IMR-90 (cell line): ENCODE results near the gene MTA2. TPM values are rescaled to one million over a fixed set of nuclear protein-coding genes. Genes with fewer than 3 reads are reported as not detected.
A peak's percentile ranks its signal among the peaks of the same experiment; 100 is the strongest.

Source experiments
- ATAC-seq: fragments of 200-7000 bp; cut with Tn5 transposase; 2 replicates; pipeline ENCODE4 v1.9.1; 2020; ENCODE audit warnings: low read depth, mild to moderate bottlenecking, moderate library complexity
- BruUV-seq: library from RNA; stranded (reverse); fragments of 400-500 nt; replicated peaks from 2 replicates; lab custom pipeline; 2021; lab: Mats Ljungman, UMichigan
- CTCF ChIA-PET: fragments of 300-600 bp; formaldehyde crosslinking; extraction: SDS; loops from one replicate; lab custom pipeline; 2021; ENCODE audit warnings: antibody characterized with exemption; lab: Yijun Ruan, JAX
- POLR2A ChIA-PET: fragments of 300-600 bp; sonication (Branson Sonifier 250); formaldehyde crosslinking; loops from one replicate; lab custom pipeline; 2022; ENCODE audit warnings: antibody characterized with exemption; ENCODE audit not compliant: unreplicated experiment; lab: Charles Lee
- DNase-seq: peaks from one replicate; pipeline ENCODE4 v3.0.0; 2013
- H2AFZ ChIP-seq: replicated peaks from 2 replicates; pipeline ENCODE3; 2013; ENCODE audit warnings: low read length, mild to moderate bottlenecking; ENCODE audit not compliant: poor library complexity
- H2AK5ac ChIP-seq: 2 replicates; pipeline ENCODE4 v1.6.1; 2013; ENCODE audit warnings: low read depth, low read length, inconsistent platforms
- H2AK9ac ChIP-seq: replicated peaks from 2 replicates; pipeline ENCODE3; 2013; ENCODE audit warnings: mild to moderate bottlenecking, low read depth, low read length, moderate library complexity; ENCODE audit not compliant: poor library complexity
- H2BK120ac ChIP-seq: 2 replicates; pipeline ENCODE4 v1.6.1; 2013; ENCODE audit warnings: low read depth, low read length, inconsistent platforms
- H2BK15ac ChIP-seq: 3 replicates; pipeline ENCODE4 v1.6.1; 2013; ENCODE audit warnings: low read depth, low read length, inconsistent platforms
- H2BK20ac ChIP-seq: 2 replicates; pipeline ENCODE4 v1.6.1; 2013; ENCODE audit warnings: low read depth, mild to moderate bottlenecking, inconsistent platforms, low read length, moderate library complexity
- H2BK5ac ChIP-seq: 2 replicates; pipeline ENCODE4 v1.6.1; 2013; ENCODE audit warnings: mild to moderate bottlenecking, low read depth, low read length, inconsistent platforms; ENCODE audit not compliant: poor library complexity, severe bottlenecking
- H3K14ac ChIP-seq: replicated peaks from 2 replicates; pipeline ENCODE4 v1.6.1; 2013; ENCODE audit warnings: low read depth, low read length, inconsistent platforms
- H3K18ac ChIP-seq: 2 replicates; pipeline ENCODE4 v1.6.1; 2013; ENCODE audit warnings: low read depth, low read length, control low read depth
- H3K23ac ChIP-seq: 2 replicates; pipeline ENCODE4 v1.6.1; 2013; ENCODE audit warnings: low read depth, low read length, inconsistent platforms
- H3K27ac ChIP-seq: 2 replicates; pipeline ENCODE4 v1.5.1; 2013; ENCODE audit warnings: mild to moderate bottlenecking, control low read depth, low read length; ENCODE audit not compliant: insufficient read depth
- H3K27me3 ChIP-seq: 2 replicates; pipeline ENCODE4 v1.6.1; 2013; ENCODE audit warnings: low read length; ENCODE audit not compliant: control insufficient read depth, insufficient read depth
- H3K36me3 ChIP-seq: 2 replicates; pipeline ENCODE4 v1.6.1; 2013; ENCODE audit warnings: low read length, mixed read lengths; ENCODE audit not compliant: control insufficient read depth, insufficient read depth
- H3K4ac ChIP-seq: 2 replicates; pipeline ENCODE4 v1.6.1; 2013; ENCODE audit warnings: low read depth, low read length, inconsistent platforms
- H3K4me1 ChIP-seq: 2 replicates; pipeline ENCODE4 v1.6.1; 2013; ENCODE audit warnings: low read length, mixed read lengths; ENCODE audit not compliant: control insufficient read depth, insufficient read depth
- H3K4me2 ChIP-seq: 2 replicates; pipeline ENCODE4 v1.6.1; 2013; ENCODE audit warnings: low read depth, mild to moderate bottlenecking, control low read depth, low read length, moderate library complexity
- H3K4me3 ChIP-seq: 2 replicates; pipeline ENCODE4 v1.5.1; 2013; ENCODE audit warnings: low read depth, mild to moderate bottlenecking, control low read depth, low read length, moderate library complexity; ENCODE audit not compliant: insufficient read depth
- H3K56ac ChIP-seq: 2 replicates; pipeline ENCODE4 v1.6.1; 2013; ENCODE audit warnings: low read length, inconsistent platforms; ENCODE audit not compliant: insufficient read depth; ENCODE audit errors: extremely low read depth
- H3K79me1 ChIP-seq, 2 experiments: 2 replicates each; pipeline ENCODE4 v1.6.1; 2013; ENCODE audit warnings: low read length in 2 of 2, inconsistent platforms in 1 of 2, low read depth in 1 of 2
- H3K9ac ChIP-seq: 2 replicates; pipeline ENCODE4 v1.6.1; 2013; ENCODE audit warnings: low read depth, low read length, control low read depth
- H3K9me1 ChIP-seq: 2 replicates; pipeline ENCODE4 v1.6.1; 2013; ENCODE audit warnings: low read length, inconsistent platforms; ENCODE audit not compliant: insufficient read depth
- H3K9me3 ChIP-seq: 2 replicates; pipeline ENCODE4 v1.6.1; 2013; ENCODE audit warnings: low read length; ENCODE audit not compliant: control insufficient read depth, insufficient read depth
- H4K20me1 ChIP-seq: 2 replicates; pipeline ENCODE4 v1.6.1; 2013; ENCODE audit warnings: low read length, inconsistent platforms; ENCODE audit not compliant: insufficient read depth
- H4K5ac ChIP-seq: 2 replicates; pipeline ENCODE4 v1.6.1; 2013; ENCODE audit warnings: mild to moderate bottlenecking, low read depth, low read length, control low read depth
- H4K8ac ChIP-seq, 2 experiments: 2 replicates each; pipeline ENCODE4 v1.6.1; 2013; ENCODE audit warnings: low read depth in 2 of 2, low read length in 2 of 2, control low read depth in 1 of 2, inconsistent platforms in 1 of 2
- H4K91ac ChIP-seq: 2 replicates; pipeline ENCODE4 v1.6.1; 2013; ENCODE audit warnings: low read depth, low read length, inconsistent platforms; ENCODE audit not compliant: insufficient read depth
- CTCF ChIP-seq: conservative IDR thresholded peaks from 2 replicates; pipeline ENCODE4 v1.5.1; 2012; ENCODE audit warnings: mild to moderate bottlenecking, low read depth, low read length, improper control_type of control experiment
- FOS ChIP-seq: fragments of 150-350 bp; IDR thresholded peaks from 2 replicates; pipeline ENCODE4 v1.6.1; 2016; ENCODE audit warnings: low read depth, low read length
- MAFK ChIP-seq: IDR thresholded peaks from 2 replicates; pipeline ENCODE4 v1.6.1; 2012; ENCODE audit warnings: low read depth, low read length, improper control_type of control experiment
- MAZ ChIP-seq: IDR thresholded peaks from 2 replicates; pipeline ENCODE4 v1.6.1; 2012; ENCODE audit warnings: low read depth, mild to moderate bottlenecking, low read length, improper control_type of control experiment, moderate library complexity, borderline replicate concordance
- MXI1 ChIP-seq: IDR thresholded peaks from 2 replicates; pipeline ENCODE4 v1.6.1; 2012; ENCODE audit warnings: low read depth, mild to moderate bottlenecking, low read length, moderate library complexity, borderline replicate concordance
- RFX5 ChIP-seq: IDR thresholded peaks from 2 replicates; pipeline ENCODE4 v1.8.0; 2012; ENCODE audit warnings: low read depth, mild to moderate bottlenecking, low read length, moderate library complexity
- WGBS, 2 experiments: methylation state at CpG; one replicate each; pipeline versions ENCODE4 v1.1.5 to v1.1.7; 2013; ENCODE audit warnings: missing lambda C conversion rate in 2 of 2; ENCODE audit not compliant: insufficient read length in 1 of 2; ENCODE audit errors: extremely low coverage in 2 of 2; 5-methylcytosine and 5-hydroxymethylcytosine counted together
- dilution Hi-C: fragments of 300-500 bp; cut with HindIII; formaldehyde crosslinking; loops from one replicate; pipeline ENCODE4 v1.14.3; 2018; ENCODE audit warnings: low sequenced_read_pairs; ENCODE audit not compliant: unreplicated experiment
- in situ Hi-C: fragments of 300-500 bp; cut with MboI; formaldehyde crosslinking; loops from 3 replicates; pipeline ENCODE4 v1.14.3; 2019; ENCODE audit warnings: low sequenced_read_pairs, inconsistent platforms, mixed read lengths
- intact Hi-C: fragments of 100-400 bp; cut with micrococcal nuclease; formaldehyde crosslinking; loops from 2 replicates; pipeline ENCODE4 v1.10.0; 2022
- polyA plus RNA-seq, 3 experiments: library from polyadenylated mRNA; depleted of rRNA; stranded (reverse); fragments of >200 nt; gene quantifications; 2 replicates each; pipeline ENCODE4 v1.2.3, GENCODE V29; 2012; ENCODE audit warnings: low replicate concordance in 1 of 3
- total RNA-seq: library from RNA; depleted of rRNA; stranded (reverse); fragments of >200 nt; gene quantifications from 2 replicates; pipeline ENCODE4 v1.2.3, GENCODE V29; 2012

MTA2 gene
- total and polyA plus RNA-seq, 2 of the 4 experiments (the other 2 are of a cell fraction): 34.8 to 136 TPM

DNA sequence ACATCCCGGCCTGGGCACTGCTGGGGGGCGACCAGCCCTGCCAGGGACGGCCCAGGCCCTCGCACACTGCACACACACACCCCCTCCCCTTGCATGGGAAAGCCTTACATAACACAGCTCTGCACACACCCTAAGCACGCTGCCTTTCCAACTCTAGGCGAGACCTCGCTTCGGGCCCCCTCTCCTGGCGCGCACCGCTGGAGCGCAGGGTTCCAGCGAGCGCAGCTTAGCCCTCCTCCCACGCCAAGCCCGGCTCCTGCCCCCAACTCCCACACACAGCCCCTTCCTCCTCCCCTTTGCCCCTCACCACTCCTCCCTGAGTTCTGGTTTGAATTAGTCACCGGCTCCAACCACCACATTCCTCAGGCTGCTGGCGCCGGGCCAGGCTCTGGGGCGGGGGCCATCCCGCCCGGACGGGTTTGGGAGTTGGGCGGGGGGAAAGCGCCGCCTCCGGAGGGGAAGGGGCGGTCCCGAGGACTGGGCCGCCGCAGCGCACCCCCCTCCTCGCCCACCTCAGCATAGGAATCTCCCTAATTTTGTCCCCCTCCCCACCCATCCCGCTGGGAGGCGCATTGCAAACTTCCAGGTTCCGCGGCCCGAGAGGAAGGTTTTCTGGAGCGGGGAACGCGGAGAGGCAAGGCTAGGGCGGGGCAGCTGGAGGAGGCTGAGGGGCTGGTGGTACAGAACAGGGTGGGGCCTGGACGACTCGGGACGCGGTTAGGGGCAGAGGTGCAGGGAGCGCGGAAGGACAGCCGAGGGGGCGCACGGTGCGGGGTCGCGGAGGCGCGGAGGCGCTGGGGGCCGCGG lies 56.0 kb downstream of the MTA2 start:
- H2AK5ac ChIP-seq: peak overlapping the region; percentile 90
- peak overlapping the region; percentile 89 for H4K91ac ChIP-seq
- BruUV-seq: no TSS peak
- ChIA-PET CTCF (interaction anchor here (0.6 to 4.1 kb wide), 3 partner anchors 15 to 151 kb away, joined by 3 to 24 read pairs (median 7); no protein-coding TSS in a partner anchor), POLR2A (interaction anchor here (2.2 to 3.6 kb wide), 2 partner anchors 8 to 15 kb away, joined by 9 to 16 read pairs; no protein-coding TSS in a partner anchor)
- peak overlapping the region; percentile 98 for H2AK9ac ChIP-seq
- no peaks in the 10 kb centered on the region for H3K27me3 ChIP-seq
- peak overlapping the region; percentile 76 to 78; a peak in 3 of 4 replicates for H4K8ac ChIP-seq
- H3K27ac ChIP-seq: peak overlapping the region; percentile 94
- H2AFZ ChIP-seq: peak overlapping the region; percentile 85
- peaks cover 0 to 42% of the 10 kb centered on the region in 2 experiments; a peak in 2 of 4 replicates for H3K79me1 ChIP-seq
- TF ChIP-seq FOS (peak; percentile 54), MXI1 (peak; percentile 83), MAZ (peak; percentile 99), MAFK (no peak), CTCF (peak; percentile 16; the same call in 1 of the 2 replicates), RFX5 (no peak)
- H3K36me3 ChIP-seq: peaks cover 11% of the 10 kb centered on the region
- peak overlapping the region; percentile 83 for H3K4me2 ChIP-seq
- H2BK120ac ChIP-seq: peak overlapping the region; percentile 74
- ATAC-seq (peak; percentile 48), DNase-seq (peak; percentile 93)
- H2BK15ac ChIP-seq: no peak overlapping the region
- H2BK5ac ChIP-seq: peak overlapping the region; percentile 98
- H2BK20ac ChIP-seq: no peak overlapping the region
- peak overlapping the region; percentile 89 for H3K23ac ChIP-seq
- no peaks in the 10 kb centered on the region for H3K9me3 ChIP-seq
- H3K9me1 ChIP-seq: peaks cover 5% of the 10 kb centered on the region
- H3K56ac ChIP-seq: peak overlapping the region; percentile 99
- H3K18ac ChIP-seq: peak overlapping the region; percentile 67
- H3K4me3 ChIP-seq: peak overlapping the region; percentile 85
- peak overlapping the region; percentile 94 for H3K14ac ChIP-seq
- 0% methylated on average over 2 of the region's 59 CpGs; no CpG with 5 or more reads in 1 of the 2 experiments for WGBS, 2 experiments
- H3K9ac ChIP-seq: peak overlapping the region; percentile 99
- H3K4me1 ChIP-seq: peaks cover 30% of the 10 kb centered on the region
- H4K5ac ChIP-seq: peak overlapping the region; percentile 76
- dilution Hi-C loops: no loop called here
- intact Hi-C loops: loop anchor here (1.0 kb wide), 1 partner anchor 15 kb away; no protein-coding TSS in a partner anchor
- in situ Hi-C loops: no loop called here
- peak overlapping the region; percentile 95 for H3K4ac ChIP-seq
- peaks cover 49% of the 10 kb centered on the region for H4K20me1 ChIP-seq
